HepG2 (cell line): ENCODE data around the gene NUDT15. TPM values are rescaled to one million over a fixed set of nuclear protein-coding genes. Genes with fewer than 3 reads are reported as not detected.
A peak's percentile ranks its signal among the peaks of the same experiment; 100 is the strongest.

Experiments used
- NR2F6 ChIP-seq, 2 experiments: IDR thresholded peaks; 2 replicates each; pipeline ENCODE4 v1.6.1; 2016; ENCODE audit warnings: antibody characterized with exemption in 1 of 2, mild to moderate bottlenecking in 1 of 2
- POLR2G ChIP-seq: fragments of 200-400 bp; formaldehyde crosslinking; IDR thresholded peaks from 2 replicates; pipeline ENCODE4 v1.6.1; 2018; ENCODE audit warnings: mild to moderate bottlenecking, low read depth, low read length, moderate library complexity
- RCOR2 ChIP-seq: IDR thresholded peaks from 2 replicates; pipeline ENCODE4 v1.6.1; 2016; ENCODE audit warnings: missing biosample characterization, missing genetic modification reagents
- RELA ChIP-seq: sonication (generic); formaldehyde crosslinking; IDR thresholded peaks from 2 replicates; pipeline ENCODE4 v1.4.0; 2020; ENCODE audit warnings: missing genetic modification reagents
- SNAI1 ChIP-seq: sonication (generic); formaldehyde crosslinking; IDR thresholded peaks from 2 replicates; pipeline ENCODE4 v1.5.0; 2020; ENCODE audit warnings: mild to moderate bottlenecking, missing genetic modification reagents, borderline replicate concordance
- ZNF12 ChIP-seq: sonication (generic); formaldehyde crosslinking; IDR thresholded peaks from 2 replicates; pipeline ENCODE4 v1.5.0; 2020; ENCODE audit warnings: missing genetic modification reagents
- ZNF24 ChIP-seq: fragments of 450-650 bp; IDR thresholded peaks from 2 replicates; pipeline ENCODE4 v1.6.1; 2017; ENCODE audit warnings: antibody characterized with exemption, mild to moderate bottlenecking
- ZNF556 ChIP-seq: sonication (generic); formaldehyde crosslinking; IDR thresholded peaks from 2 replicates; pipeline ENCODE4 v1.4.0; 2020; ENCODE audit warnings: mild to moderate bottlenecking, missing genetic modification reagents, borderline replicate concordance
- ZNF816 ChIP-seq: sonication (generic); formaldehyde crosslinking; IDR thresholded peaks from 2 replicates; pipeline ENCODE4 v1.8.0; 2022; ENCODE audit warnings: missing genetic modification reagents, mild to moderate bottlenecking, borderline replicate concordance
- polyA plus RNA-seq, 8 experiments: library from polyadenylated mRNA; depleted of rRNA in 3 of 8; stranded (reverse) in 7 of 8; unstranded in 1 of 8; fragments of >200 nt; fragmentation: Illumina TruSeq in 4 of 8; extraction: Trizol in 4 of 8; gene quantifications; 2 replicates each; pipeline versions ENCODE4 v1.2.1 to v1.2.3, GENCODE V29; 2011 to 2016; ENCODE audit warnings: low read depth in 4 of 8, missing spikeins in 1 of 8, mixed read lengths in 1 of 8; ENCODE audit not compliant: insufficient read depth in 1 of 8
- total RNA-seq, 5 experiments: library from RNA; depleted of rRNA; stranded (reverse); fragments of >200 nt; fragmentation: Illumina TruSeq; extraction: Trizol; gene quantifications; 2 replicates each; pipeline ENCODE4 v1.2.3, GENCODE V29; 2016; ENCODE audit warnings: low read depth in 1 of 5
- TF ChIP-seq, protein P1 (sequence below): sonication (generic); formaldehyde crosslinking; IDR thresholded peaks from 2 replicates; pipeline ENCODE4 v1.4.0; 2020; ENCODE audit warnings: missing genetic modification reagents, mild to moderate bottlenecking, borderline replicate concordance
- TF ChIP-seq, protein P2 (sequence below): sonication (generic); formaldehyde crosslinking; IDR thresholded peaks from 2 replicates; pipeline ENCODE4 v1.8.0; 2022; ENCODE audit warnings: mild to moderate bottlenecking, missing genetic modification reagents
- TF ChIP-seq, protein P3 (sequence below): sonication (generic); formaldehyde crosslinking; IDR thresholded peaks from 2 replicates; pipeline ENCODE4 v1.5.0; 2020; ENCODE audit warnings: mild to moderate bottlenecking, missing genetic modification reagents
- TF ChIP-seq, protein P4 (sequence below): sonication (generic); formaldehyde crosslinking; conservative IDR thresholded peaks from 2 replicates; pipeline ENCODE4 v1.8.0; 2022; ENCODE audit warnings: mild to moderate bottlenecking, moderate library complexity, missing genetic modification reagents
- TF ChIP-seq, protein P5 (sequence below): IDR thresholded peaks from 2 replicates; pipeline ENCODE4 v1.6.1; 2012; ENCODE audit warnings: low read length, improper control_type of control experiment

NUDT15 gene
- total and polyA plus RNA-seq, 2 of the 13 experiments (the other 11 are each of a cell fraction or from before 2014, with no cell fraction given), result 21.3 to 47.3 TPM

DNA sequence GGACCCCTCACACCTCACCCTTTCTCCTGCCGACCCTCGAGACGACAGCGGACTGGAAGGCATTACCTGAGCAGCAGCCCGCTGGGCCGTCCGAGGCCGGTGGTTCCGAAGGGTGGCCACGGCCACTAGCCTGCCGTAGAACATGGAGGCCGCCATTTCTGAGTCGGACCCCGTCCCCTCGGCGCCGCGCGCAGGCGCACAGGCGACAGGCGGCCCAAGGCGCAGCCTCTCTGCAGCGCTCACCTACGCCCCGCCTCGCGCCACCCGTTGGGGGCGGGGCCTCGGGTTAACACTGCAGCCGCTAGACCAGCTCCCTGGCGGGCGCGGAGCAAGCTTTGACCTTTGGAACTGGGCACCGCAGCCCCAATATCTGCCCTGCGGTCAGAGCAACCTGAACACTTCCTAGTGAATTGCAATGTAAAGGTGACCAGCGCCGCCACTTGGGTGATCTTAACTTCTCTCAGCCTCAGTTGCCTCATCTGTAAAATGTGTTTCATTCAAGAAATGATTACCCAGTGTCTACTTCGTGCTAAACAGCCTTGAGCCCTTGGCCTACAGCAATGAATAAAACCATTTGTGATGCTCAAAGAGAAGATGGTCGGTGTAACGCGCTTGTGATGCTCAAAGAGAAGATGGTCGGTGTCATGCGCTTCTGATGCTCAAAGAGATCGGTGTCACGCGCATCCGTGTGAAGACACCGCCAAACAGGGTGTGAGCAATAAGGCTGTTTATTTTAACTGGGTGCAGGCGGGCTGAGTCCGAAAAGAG, 36.2 kb upstream of the NUDT15 start, which contains the start of gene SUCLA2 (continued):
- TF ChIP-seq, protein P1, sequence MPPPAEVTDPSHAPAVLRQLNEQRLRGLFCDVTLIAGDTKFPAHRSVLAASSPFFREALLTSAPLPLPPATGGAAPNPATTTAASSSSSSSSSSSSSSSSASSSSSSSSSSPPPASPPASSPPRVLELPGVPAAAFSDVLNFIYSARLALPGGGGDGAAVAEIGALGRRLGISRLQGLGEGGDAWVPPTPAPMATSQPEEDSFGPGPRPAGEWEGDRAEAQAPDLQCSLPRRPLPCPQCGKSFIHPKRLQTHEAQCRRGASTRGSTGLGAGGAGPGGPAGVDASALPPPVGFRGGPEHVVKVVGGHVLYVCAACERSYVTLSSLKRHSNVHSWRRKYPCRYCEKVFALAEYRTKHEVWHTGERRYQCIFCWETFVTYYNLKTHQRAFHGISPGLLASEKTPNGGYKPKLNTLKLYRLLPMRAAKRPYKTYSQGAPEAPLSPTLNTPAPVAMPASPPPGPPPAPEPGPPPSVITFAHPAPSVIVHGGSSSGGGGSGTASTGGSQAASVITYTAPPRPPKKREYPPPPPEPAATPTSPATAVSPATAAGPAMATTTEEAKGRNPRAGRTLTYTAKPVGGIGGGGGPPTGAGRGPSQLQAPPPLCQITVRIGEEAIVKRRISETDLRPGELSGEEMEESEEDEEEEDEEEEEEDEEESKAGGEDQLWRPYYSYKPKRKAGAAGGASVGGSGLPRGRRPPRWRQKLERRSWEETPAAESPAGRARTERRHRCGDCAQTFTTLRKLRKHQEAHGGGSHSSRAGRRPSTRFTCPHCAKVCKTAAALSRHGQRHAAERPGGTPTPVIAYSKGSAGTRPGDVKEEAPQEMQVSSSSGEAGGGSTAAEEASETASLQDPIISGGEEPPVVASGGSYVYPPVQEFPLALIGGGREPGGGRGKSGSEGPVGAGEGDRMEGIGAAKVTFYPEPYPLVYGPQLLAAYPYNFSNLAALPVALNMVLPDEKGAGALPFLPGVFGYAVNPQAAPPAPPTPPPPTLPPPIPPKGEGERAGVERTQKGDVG (CRISPR knock-in tag), result no peak
- TF ChIP-seq, protein P2, sequence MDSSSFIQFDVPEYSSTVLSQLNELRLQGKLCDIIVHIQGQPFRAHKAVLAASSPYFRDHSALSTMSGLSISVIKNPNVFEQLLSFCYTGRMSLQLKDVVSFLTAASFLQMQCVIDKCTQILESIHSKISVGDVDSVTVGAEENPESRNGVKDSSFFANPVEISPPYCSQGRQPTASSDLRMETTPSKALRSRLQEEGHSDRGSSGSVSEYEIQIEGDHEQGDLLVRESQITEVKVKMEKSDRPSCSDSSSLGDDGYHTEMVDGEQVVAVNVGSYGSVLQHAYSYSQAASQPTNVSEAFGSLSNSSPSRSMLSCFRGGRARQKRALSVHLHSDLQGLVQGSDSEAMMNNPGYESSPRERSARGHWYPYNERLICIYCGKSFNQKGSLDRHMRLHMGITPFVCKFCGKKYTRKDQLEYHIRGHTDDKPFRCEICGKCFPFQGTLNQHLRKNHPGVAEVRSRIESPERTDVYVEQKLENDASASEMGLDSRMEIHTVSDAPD, result no peak
- TF ChIP-seq RCOR2 (CRISPR knock-in tag), result peak; percentile 69
- TF ChIP-seq, protein P3, sequence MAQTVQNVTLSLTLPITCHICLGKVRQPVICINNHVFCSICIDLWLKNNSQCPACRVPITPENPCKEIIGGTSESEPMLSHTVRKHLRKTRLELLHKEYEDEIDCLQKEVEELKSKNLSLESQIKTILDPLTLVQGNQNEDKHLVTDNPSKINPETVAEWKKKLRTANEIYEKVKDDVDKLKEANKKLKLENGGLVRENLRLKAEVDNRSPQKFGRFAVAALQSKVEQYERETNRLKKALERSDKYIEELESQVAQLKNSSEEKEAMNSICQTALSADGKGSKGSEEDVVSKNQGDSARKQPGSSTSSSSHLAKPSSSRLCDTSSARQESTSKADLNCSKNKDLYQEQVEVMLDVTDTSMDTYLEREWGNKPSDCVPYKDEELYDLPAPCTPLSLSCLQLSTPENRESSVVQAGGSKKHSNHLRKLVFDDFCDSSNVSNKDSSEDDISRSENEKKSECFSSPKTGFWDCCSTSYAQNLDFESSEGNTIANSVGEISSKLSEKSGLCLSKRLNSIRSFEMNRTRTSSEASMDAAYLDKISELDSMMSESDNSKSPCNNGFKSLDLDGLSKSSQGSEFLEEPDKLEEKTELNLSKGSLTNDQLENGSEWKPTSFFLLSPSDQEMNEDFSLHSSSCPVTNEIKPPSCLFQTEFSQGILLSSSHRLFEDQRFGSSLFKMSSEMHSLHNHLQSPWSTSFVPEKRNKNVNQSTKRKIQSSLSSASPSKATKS (CRISPR knock-in tag), result no peak
- TF ChIP-seq SNAI1 (CRISPR knock-in tag), result 0 out of 2 replicates have a peak, but pooled peaks have one; percentile 39
- no peak for TF ChIP-seq NR2F6 (IDR thresholded peaks at IDR 0.05)
- TF ChIP-seq NR2F6 (CRISPR knock-in tag; IDR thresholded peaks at IDR 0.05), result peak; percentile 62; the same call in 1 of the 2 replicates
- TF ChIP-seq, protein P4, sequence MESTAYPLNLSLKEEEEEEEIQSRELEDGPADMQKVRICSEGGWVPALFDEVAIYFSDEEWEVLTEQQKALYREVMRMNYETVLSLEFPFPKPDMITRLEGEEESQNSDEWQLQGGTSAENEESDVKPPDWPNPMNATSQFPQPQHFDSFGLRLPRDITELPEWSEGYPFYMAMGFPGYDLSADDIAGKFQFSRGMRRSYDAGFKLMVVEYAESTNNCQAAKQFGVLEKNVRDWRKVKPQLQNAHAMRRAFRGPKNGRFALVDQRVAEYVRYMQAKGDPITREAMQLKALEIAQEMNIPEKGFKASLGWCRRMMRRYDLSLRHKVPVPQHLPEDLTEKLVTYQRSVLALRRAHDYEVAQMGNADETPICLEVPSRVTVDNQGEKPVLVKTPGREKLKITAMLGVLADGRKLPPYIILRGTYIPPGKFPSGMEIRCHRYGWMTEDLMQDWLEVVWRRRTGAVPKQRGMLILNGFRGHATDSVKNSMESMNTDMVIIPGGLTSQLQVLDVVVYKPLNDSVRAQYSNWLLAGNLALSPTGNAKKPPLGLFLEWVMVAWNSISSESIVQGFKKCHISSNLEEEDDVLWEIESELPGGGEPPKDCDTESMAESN (CRISPR knock-in tag), result 0 out of 2 replicates have a peak, but pooled peaks have one; percentile 52
- peak; percentile 84 for TF ChIP-seq POLR2G
- no peak for TF ChIP-seq RELA (CRISPR knock-in tag)
- TF ChIP-seq ZNF816 (CRISPR knock-in tag), result no peak
- 0 out of 2 replicates have a peak, but pooled peaks have one; percentile 36 for TF ChIP-seq ZNF24
- TF ChIP-seq, protein P5, sequence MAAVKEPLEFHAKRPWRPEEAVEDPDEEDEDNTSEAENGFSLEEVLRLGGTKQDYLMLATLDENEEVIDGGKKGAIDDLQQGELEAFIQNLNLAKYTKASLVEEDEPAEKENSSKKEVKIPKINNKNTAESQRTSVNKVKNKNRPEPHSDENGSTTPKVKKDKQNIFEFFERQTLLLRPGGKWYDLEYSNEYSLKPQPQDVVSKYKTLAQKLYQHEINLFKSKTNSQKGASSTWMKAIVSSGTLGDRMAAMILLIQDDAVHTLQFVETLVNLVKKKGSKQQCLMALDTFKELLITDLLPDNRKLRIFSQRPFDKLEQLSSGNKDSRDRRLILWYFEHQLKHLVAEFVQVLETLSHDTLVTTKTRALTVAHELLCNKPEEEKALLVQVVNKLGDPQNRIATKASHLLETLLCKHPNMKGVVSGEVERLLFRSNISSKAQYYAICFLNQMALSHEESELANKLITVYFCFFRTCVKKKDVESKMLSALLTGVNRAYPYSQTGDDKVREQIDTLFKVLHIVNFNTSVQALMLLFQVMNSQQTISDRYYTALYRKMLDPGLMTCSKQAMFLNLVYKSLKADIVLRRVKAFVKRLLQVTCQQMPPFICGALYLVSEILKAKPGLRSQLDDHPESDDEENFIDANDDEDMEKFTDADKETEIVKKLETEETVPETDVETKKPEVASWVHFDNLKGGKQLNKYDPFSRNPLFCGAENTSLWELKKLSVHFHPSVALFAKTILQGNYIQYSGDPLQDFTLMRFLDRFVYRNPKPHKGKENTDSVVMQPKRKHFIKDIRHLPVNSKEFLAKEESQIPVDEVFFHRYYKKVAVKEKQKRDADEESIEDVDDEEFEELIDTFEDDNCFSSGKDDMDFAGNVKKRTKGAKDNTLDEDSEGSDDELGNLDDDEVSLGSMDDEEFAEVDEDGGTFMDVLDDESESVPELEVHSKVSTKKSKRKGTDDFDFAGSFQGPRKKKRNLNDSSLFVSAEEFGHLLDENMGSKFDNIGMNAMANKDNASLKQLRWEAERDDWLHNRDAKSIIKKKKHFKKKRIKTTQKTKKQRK, result no peak
- no peak for TF ChIP-seq ZNF12 (CRISPR knock-in tag)
- 0 out of 2 replicates have a peak, but pooled peaks have one; percentile 54 for TF ChIP-seq ZNF556 (CRISPR knock-in tag)
